GM08714 (cell line): ENCODE data around the gene USP37.

Source experiments
- H3K4me3 ChIP-seq: fragments of 200-500 bp; sonication (Bioruptor generic); 2 replicates; pipeline ENCODE4 v1.5.1; 2014; ENCODE audit warnings: mild to moderate bottlenecking, low read length, inconsistent platforms
- ZNF274 ChIP-seq: IDR thresholded peaks from 2 replicates; pipeline ENCODE4 v1.6.1; 2012; ENCODE audit warnings: mild to moderate bottlenecking, low read depth, low read length

Gene USP37

GRCh38 chr2:218419630-218420216 lies 148.4 kb downstream of the USP37 start:
- H3K4me3 ChIP-seq, result no peak overlapping the region
- no peak for TF ChIP-seq ZNF274

- no peak for TF ChIP-seq ZNF274
- H3K4me3 ChIP-seq, result no peak within 1 kb of the TSS
Measured at GRCh38 chr2:218418717-218419458, 149.3 kb downstream of the USP37 start, which contains the start of gene VIL1. Gene VIL1, plus strand, starts transcription at chr2:218419123. Its CDS starts 4,656 bp downstream, at chr2:218423779.

DNA sequence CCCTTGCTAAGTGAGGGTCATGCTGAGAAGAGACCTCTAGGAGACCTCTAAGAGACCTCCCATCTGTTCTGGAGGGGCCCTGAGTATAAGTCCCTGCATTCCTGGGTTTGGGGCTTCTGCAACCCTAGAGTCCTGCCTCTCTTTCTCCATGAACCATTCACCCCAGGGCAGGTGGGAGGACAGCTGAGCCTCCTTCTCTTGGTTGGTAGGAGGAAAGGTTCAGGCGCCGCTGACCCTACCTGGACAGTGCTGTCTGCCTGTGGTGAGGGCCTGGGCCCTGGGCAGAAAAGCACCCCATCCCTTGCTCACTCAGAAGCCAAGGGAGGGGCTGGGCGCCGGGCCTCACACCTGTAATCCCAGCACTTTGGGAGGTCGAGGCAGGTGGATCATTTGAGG lies 149.8 kb downstream of the USP37 start:
- no peak overlapping the region for H3K4me3 ChIP-seq
- TF ChIP-seq ZNF274, result no peak

DNA sequence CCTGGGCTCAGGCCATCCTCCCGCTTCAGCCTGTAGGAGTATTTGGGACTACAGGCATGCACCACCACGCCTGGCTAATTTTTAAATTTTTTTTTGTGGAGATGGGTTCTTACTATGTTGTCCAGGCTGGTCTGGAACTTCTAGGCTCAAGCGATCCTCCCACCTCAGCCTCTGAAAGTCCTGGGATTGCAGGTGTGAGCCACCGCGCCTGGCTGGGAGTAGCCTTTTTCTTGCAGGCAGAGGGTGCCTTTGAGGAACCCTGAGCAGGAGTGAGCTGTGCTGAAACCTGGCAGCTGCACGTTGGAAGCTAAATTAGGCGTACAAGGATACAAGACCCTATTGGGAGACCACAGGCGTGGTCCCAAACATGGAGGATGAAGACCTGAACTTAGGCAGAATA lies 160.4 kb downstream of the USP37 start:
- TF ChIP-seq ZNF274, result no peak
- H3K4me3 ChIP-seq, result no peak overlapping the region

- no peak for TF ChIP-seq ZNF274
- peak overlapping the region; percentile 34; the same call in 1 of the 2 replicates for H3K4me3 ChIP-seq
Measured at GRCh38 chr2:218406949-218407618, 161.1 kb downstream of the USP37 start.

DNA sequence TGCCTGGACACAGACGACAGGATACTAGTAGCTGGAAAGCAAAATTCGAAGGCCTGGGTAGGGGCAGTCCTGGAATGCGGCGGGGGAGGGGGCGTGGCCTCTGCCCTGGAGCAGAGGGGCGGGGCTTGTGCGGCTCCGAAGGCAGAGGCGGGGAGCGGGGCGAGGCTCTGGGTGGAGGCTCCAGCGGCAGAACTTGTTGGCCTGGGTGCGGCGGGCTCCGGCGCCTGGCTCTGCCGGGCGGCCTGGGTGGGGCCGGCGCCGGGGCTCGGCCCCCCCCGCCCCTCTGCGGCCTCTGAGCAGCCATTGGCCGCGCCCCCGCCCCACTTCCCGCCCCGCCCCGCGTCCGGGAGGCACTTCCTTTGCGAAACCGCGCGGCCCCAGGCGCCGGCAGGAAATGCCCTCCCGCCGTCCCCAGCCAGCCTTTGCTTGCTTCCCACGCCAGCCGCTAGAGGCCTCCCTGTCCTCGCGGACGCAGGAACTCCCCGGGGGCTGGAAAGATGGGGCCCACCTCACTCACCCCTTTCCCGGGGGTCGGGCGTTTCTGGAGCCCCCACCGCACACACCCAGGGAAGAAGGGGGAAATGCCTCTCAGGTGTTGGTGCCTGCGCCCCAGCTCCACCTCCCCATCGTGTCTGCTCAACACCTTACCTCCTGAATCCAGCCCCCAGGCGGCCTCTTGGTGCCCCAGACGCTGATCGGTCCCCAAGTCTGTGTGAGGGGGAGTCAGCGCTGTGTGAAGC lies 161.8 kb downstream of the USP37 start:
- peak overlapping the region; percentile 39; the same call in 1 of the 2 replicates for H3K4me3 ChIP-seq
- no peak for TF ChIP-seq ZNF274

DNA sequence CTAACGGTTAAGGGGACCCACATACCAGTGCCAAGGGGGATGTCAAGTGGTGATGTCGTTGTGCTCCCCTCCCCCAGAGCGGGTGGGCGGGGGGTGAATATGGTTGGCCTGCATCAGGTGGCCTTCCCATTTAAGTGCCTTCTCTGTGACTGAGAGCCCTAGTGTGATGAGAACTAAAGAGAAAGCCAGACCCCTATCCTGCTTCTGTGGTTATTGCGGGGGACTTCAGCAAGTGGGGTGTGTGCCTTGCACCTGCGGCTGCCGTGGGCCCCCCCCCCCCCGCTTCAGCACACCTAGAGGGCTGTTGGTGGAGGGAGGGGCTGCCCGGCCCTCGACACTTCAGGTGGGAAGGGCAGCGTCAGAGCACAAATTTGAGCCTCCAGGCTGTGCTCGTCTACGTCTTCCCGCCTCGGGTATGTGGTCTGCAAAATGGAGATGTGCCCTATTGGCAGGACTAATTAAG lies 162.4 kb downstream of the USP37 start:
- peak overlapping the region; percentile 39; the same call in 1 of the 2 replicates for H3K4me3 ChIP-seq
- no peak for TF ChIP-seq ZNF274

GRCh38 chr2:218405086-218405745 lies 162.9 kb downstream of the USP37 start:
- no peak for TF ChIP-seq ZNF274
- no peak overlapping the region; the same call in 1 of the 2 replicates for H3K4me3 ChIP-seq

DNA sequence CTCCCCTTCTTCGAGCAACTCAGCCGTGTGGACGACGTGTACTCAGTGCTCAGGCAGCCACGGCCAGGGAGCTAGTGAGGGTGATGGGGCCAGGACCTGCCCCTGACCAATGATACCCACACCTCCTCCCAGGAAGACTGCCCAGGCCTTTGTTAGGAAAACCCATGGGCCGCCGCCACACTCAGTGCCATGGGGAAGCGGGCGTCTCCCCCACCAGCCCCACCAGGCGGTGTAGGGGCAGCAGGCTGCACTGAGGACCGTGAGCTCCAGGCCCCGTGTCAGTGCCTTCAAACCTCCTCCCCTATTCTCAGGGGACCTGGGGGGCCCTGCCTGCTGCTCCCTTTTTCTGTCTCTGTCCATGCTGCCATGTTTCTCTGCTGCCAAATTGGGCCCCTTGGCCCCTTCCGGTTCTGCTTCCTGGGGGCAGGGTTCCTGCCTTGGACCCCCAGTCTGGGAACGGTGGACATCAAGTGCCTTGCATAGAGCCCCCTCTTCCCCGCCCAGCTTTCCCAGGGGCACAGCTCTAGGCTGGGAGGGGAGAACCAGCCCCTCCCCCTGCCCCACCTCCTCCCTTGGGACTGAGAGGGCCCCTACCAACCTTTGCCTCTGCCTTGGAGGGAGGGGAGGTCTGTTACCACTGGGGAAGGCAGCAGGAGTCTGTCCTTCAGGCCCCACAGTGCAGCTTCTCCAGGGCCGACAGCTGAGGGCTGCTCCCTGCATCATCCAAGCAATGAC lies 163.6 kb downstream of the USP37 start:
- no peak for TF ChIP-seq ZNF274
- H3K4me3 ChIP-seq, result no peak overlapping the region

DNA sequence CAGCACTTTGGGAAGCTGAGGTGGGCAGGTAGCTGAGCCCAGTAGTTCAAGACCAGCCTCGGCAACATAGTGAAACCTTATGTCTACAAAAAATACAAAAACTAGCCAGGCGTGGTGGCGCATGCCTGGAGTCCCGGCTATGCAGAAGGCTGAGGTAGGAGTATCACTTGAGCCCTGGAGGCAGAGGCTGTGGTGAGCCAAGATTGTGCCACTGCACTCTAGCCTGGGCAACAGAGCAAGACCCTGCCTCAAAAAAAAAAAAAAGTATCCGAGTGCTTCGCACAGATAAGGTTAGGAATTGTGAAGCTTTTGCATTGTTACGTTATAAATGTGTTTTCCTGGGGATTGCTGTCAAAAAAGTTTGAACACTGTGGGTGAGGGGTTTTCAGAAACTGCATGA lies 164.3 kb downstream of the USP37 start:
- H3K4me3 ChIP-seq, result no peak overlapping the region
- TF ChIP-seq ZNF274, result no peak

DNA sequence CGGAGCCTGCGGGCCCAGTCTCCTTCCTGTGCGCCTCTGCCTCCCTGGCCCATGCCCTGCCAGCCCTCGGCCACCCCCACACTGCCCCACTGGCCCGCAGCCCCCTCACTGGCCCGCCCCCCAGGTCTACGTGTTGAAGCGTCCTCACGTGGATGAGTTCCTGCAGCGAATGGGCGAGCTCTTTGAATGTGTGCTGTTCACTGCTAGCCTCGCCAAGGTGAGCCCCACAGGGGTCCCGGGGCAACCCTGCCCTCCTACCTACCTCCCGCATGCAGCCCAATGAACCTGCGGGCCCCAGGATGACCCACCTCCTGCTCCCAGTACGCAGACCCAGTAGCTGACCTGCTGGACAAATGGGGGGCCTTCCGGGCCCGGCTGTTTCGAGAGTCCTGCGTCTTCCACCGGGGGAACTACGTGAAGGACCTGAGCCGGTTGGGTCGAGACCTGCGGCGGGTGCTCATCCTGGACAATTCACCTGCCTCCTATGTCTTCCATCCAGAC lies 165.2 kb downstream of the USP37 start:
- no peak for TF ChIP-seq ZNF274
- no peak overlapping the region for H3K4me3 ChIP-seq

- no peak overlapping the region for H3K4me3 ChIP-seq
- TF ChIP-seq ZNF274, result no peak
Measured at GRCh38 chr2:218402491-218402901, 165.7 kb downstream of the USP37 start.

DNA sequence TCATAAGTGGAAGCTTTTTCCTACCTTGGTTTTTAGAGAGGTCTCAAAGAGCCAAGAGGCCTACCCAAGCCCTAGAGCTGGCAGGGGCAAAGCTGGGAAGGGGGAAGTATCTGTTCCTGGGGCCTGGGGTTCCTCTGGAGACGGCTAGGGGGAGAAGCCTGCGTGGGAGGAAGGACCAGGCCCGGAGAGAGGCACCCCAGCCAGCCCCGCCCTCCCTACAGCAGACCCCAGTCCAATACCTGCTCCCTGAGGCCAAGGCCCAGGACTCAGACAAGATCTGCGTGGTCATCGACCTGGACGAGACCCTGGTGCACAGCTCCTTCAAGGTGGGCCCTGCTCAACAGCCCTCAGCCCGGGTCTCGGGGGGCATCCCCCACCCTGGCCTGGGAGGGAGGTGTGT lies 166.3 kb downstream of the USP37 start:
- no peak overlapping the region for H3K4me3 ChIP-seq
- TF ChIP-seq ZNF274, result no peak
